ENCODE results near the gene CIB1. TPM values are rescaled to one million over a fixed set of nuclear protein-coding genes. Genes with fewer than 3 reads are reported as not detected.

Gene CIB1
- total RNA-seq, 1 donor from 2014 or later, result 17.6 TPM

GRCh38 chr15:90205050-90205848 lies 28.5 kb downstream of the CIB1 start:
- no peak for DNase-seq (ENCODE audit: low spot score in 2 of 2, unreplicated experiment in 2 of 2)
- H3K4me3 Mint-ChIP-seq, result no peak overlapping the region

GRCh38 chr15:90203922-90204321 lies 29.8 kb downstream of the CIB1 start:
- Mint-ChIP-seq H3K36me3 (no peaks in the 10 kb centered on the region), H3K27me3 (ENCODE audit: low read depth) (no peaks in the 10 kb centered on the region), H3K27ac (no peak overlapping the region), H3K9me3 (no peaks in the 10 kb centered on the region), H3K4me1 (peaks cover 11% of the 10 kb centered on the region), H3K4me3 (no peak overlapping the region)
- no peak for DNase-seq (ENCODE audit: low spot score in 2 of 2, unreplicated experiment in 2 of 2)
- TF ChIP-seq CTCF (IDR thresholded peaks at IDR 0.05; ENCODE audit: unreplicated experiment), result no peak

More at GRCh38 chr15:90205050-90205848, 28.5 kb downstream of the CIB1 start:
- Mint-ChIP-seq H3K27ac (no peak overlapping the region), H3K4me1 (peaks cover 11% of the 10 kb centered on the region), H3K27me3 (ENCODE audit: low read depth) (no peaks in the 10 kb centered on the region), H3K9me3 (no peaks in the 10 kb centered on the region), H3K36me3 (peaks cover 6% of the 10 kb centered on the region)
- no peak for TF ChIP-seq CTCF (IDR thresholded peaks at IDR 0.05; ENCODE audit: unreplicated experiment)

- Mint-ChIP-seq H3K4me3 (no peak overlapping the region), H3K27ac (no peak overlapping the region), H3K4me1 (peaks cover 11% of the 10 kb centered on the region), H3K27me3 (ENCODE audit: low read depth) (no peaks in the 10 kb centered on the region), H3K9me3 (no peaks in the 10 kb centered on the region), H3K36me3 (no peaks in the 10 kb centered on the region)
- TF ChIP-seq CTCF (IDR thresholded peaks at IDR 0.05; ENCODE audit: unreplicated experiment), result no peak
- DNase-seq (ENCODE audit: low spot score in 2 of 2, unreplicated experiment in 2 of 2), result no peak
Observed at GRCh38 chr15:90203473-90203872, 30.3 kb downstream of the CIB1 start.

- Mint-ChIP-seq H3K36me3 (no peaks in the 10 kb centered on the region), H3K4me1 (peaks cover 11% of the 10 kb centered on the region), H3K4me3 (peak overlapping the region; percentile 85), H3K27me3 (ENCODE audit: low read depth) (no peaks in the 10 kb centered on the region), H3K9me3 (no peaks in the 10 kb centered on the region), H3K27ac (no peak overlapping the region)
- DNase-seq (ENCODE audit: low spot score in 2 of 2, unreplicated experiment in 2 of 2), result no peak
- no peak for TF ChIP-seq CTCF (IDR thresholded peaks at IDR 0.05; ENCODE audit: unreplicated experiment)
Observed at GRCh38 chr15:90202929-90203328, 30.8 kb downstream of the CIB1 start.

GRCh38 chr15:90201944-90202375 lies 31.8 kb downstream of the CIB1 start:
- Mint-ChIP-seq H3K27ac (peak overlapping the region; percentile 66), H3K36me3 (no peaks in the 10 kb centered on the region), H3K4me3 (peak overlapping the region; percentile 85), H3K9me3 (no peaks in the 10 kb centered on the region), H3K27me3 (ENCODE audit: low read depth) (no peaks in the 10 kb centered on the region), H3K4me1 (peaks cover 11% of the 10 kb centered on the region)
- no peak for TF ChIP-seq CTCF (IDR thresholded peaks at IDR 0.05; ENCODE audit: unreplicated experiment)
- DNase-seq (ENCODE audit: low spot score in 2 of 2, unreplicated experiment in 2 of 2), result no peak

Data from mesothelial cell of epicardium (in vitro differentiated cells).